Measurements from ENCODE around the gene TNFSF18.

DNA sequence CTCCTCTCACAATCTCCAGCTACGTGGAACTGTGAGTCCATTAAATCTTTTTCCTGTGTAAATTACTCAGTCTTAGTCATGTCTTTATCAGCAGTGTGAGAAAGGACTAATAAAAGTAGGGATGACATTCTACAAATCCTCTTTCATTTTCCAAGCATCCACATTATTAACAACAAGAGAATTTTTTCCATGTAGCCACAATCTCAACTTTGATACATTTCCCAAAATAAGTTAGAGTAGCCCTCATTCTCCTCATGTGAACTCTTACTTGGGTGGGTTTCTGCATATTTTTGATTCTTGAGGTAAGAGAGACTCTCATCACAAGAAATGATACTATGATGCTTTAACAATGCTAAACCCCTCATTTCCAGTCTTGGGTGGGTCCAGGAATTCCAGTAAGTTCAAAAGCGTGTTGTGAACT is 52.8 kb downstream of the TNFSF18 start:
- TF ChIP-seq, protein P1, sequence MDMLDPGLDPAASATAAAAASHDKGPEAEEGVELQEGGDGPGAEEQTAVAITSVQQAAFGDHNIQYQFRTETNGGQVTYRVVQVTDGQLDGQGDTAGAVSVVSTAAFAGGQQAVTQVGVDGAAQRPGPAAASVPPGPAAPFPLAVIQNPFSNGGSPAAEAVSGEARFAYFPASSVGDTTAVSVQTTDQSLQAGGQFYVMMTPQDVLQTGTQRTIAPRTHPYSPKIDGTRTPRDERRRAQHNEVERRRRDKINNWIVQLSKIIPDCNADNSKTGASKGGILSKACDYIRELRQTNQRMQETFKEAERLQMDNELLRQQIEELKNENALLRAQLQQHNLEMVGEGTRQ (IDR thresholded peaks at IDR 0.05; ENCODE audit: borderline replicate concordance, low read depth, low read length), result no peak
- TF ChIP-seq, protein P2, sequence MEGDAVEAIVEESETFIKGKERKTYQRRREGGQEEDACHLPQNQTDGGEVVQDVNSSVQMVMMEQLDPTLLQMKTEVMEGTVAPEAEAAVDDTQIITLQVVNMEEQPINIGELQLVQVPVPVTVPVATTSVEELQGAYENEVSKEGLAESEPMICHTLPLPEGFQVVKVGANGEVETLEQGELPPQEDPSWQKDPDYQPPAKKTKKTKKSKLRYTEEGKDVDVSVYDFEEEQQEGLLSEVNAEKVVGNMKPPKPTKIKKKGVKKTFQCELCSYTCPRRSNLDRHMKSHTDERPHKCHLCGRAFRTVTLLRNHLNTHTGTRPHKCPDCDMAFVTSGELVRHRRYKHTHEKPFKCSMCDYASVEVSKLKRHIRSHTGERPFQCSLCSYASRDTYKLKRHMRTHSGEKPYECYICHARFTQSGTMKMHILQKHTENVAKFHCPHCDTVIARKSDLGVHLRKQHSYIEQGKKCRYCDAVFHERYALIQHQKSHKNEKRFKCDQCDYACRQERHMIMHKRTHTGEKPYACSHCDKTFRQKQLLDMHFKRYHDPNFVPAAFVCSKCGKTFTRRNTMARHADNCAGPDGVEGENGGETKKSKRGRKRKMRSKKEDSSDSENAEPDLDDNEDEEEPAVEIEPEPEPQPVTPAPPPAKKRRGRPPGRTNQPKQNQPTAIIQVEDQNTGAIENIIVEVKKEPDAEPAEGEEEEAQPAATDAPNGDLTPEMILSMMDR (IDR thresholded peaks at IDR 0.05 in 2 of 3, conservative IDR thresholded peaks at IDR 0.05 in 1 of 3; ENCODE audit: control insufficient read depth in 2 of 3, extremely low read depth in 1 of 3, insufficient read depth in 1 of 3, low read depth in 3 of 3, low read length in 3 of 3), result no peak
- TF ChIP-seq, protein P3, sequence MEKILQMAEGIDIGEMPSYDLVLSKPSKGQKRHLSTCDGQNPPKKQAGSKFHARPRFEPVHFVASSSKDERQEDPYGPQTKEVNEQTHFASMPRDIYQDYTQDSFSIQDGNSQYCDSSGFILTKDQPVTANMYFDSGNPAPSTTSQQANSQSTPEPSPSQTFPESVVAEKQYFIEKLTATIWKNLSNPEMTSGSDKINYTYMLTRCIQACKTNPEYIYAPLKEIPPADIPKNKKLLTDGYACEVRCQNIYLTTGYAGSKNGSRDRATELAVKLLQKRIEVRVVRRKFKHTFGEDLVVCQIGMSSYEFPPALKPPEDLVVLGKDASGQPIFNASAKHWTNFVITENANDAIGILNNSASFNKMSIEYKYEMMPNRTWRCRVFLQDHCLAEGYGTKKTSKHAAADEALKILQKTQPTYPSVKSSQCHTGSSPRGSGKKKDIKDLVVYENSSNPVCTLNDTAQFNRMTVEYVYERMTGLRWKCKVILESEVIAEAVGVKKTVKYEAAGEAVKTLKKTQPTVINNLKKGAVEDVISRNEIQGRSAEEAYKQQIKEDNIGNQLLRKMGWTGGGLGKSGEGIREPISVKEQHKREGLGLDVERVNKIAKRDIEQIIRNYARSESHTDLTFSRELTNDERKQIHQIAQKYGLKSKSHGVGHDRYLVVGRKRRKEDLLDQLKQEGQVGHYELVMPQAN (conservative IDR thresholded peaks at IDR 0.05), result no peak
- TF ChIP-seq NRF1 (conservative IDR thresholded peaks at IDR 0.05; ENCODE audit: low read depth, low read length) (no peak), TBL1XR1 (IDR thresholded peaks at IDR 0.05; ENCODE audit: low read depth, low read length) (no peak), EP300 (IDR thresholded peaks at IDR 0.05; ENCODE audit: borderline replicate concordance in 1 of 2, control insufficient read depth in 1 of 2, low read depth in 2 of 2, low read length in 2 of 2) (no peak), EZH2 (IDR thresholded peaks at IDR 0.05; ENCODE audit: borderline replicate concordance, control insufficient read depth, low read depth, low read length) (no peak), MYB (IDR thresholded peaks at IDR 0.05; ENCODE audit: borderline replicate concordance, low read depth, low read length) (no peak), EGR1 (IDR thresholded peaks at IDR 0.05; ENCODE audit: borderline replicate concordance in 1 of 2, low read depth in 2 of 2, low read length in 2 of 2) (no peak), GABPA (IDR thresholded peaks at IDR 0.05; ENCODE audit: low read depth) (no peak), POLR2A (IDR thresholded peaks at IDR 0.05; ENCODE audit: low read depth, low read length) (no peak)
- TF ChIP-seq, protein P4, sequence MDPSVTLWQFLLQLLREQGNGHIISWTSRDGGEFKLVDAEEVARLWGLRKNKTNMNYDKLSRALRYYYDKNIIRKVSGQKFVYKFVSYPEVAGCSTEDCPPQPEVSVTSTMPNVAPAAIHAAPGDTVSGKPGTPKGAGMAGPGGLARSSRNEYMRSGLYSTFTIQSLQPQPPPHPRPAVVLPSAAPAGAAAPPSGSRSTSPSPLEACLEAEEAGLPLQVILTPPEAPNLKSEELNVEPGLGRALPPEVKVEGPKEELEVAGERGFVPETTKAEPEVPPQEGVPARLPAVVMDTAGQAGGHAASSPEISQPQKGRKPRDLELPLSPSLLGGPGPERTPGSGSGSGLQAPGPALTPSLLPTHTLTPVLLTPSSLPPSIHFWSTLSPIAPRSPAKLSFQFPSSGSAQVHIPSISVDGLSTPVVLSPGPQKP (IDR thresholded peaks at IDR 0.05; ENCODE audit: low read depth, low read length), result no peak

All from GM12878 (cell line).